HG02678 (cell line): Measurements from ENCODE around the gene LIAS.
A peak's percentile ranks its signal among the peaks of the same experiment; 100 is the strongest.
"Not testable (repeated sequence)": the region's sequence is repeated elsewhere in the genome, so short reads cannot be mapped to it uniquely, and the experiment has no call there.

Experiments used
- ATAC-seq: cut with Tn5 transposase; IDR thresholded peaks from one replicate; pipeline ENCODE4 v1.9.1; 2021; ENCODE audit warnings: mild to moderate bottlenecking, moderate library complexity; ENCODE audit not compliant: unreplicated experiment

The LIAS gene

DNA sequence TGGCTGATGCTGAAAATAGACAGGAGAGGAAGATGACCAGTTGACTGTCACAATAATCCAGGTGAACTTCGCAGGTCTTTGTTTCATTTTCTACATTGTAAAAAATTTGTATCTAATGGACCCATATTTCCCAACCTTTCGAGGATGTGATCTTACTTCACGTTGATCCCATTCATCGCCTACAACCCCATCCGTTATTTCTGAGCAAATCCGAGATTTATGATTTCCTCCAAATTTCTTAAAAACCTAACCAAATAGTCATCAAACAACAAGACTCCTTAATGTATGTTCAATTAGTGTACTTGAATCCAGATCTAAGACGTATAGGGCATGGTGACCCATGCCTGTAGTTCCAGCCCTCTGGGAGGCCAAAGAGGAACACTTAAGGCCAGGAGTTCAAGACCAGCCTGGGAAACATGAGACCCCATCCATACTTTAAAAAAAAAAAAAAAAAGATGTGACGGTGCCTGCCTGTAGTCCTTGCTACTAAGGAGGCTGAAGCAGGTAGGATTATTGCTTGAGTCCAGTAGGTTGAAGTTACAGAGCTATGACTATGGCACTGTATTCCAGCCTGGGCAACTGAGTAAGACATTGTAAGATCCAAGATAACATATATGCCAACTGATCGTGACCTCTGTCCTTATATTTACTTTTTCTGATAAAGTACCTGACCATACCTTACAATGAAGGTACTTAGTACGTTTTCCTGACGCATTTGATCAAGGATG, 5.8 kb upstream of the LIAS start:
- no peak for ATAC-seq

DNA sequence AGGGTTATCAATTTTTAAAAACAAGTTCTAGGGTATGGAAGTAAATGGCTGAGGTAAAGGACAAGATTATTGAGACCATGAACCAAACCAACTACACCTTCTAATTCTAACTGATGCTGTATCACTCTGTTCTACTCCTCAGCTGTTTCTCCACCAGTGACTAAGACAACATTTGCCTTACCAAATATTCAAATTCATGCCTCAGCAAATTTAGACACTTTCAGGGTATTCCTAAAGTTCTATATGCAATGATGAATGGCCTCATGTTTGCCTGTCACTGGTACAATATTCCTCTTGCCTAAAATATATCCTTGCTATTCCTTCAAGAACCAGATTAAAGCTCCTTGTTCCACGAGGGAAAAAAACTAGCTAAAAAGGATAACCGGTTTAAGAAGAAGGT, 5.1 kb upstream of the LIAS start:
- ATAC-seq, result no peak

DNA sequence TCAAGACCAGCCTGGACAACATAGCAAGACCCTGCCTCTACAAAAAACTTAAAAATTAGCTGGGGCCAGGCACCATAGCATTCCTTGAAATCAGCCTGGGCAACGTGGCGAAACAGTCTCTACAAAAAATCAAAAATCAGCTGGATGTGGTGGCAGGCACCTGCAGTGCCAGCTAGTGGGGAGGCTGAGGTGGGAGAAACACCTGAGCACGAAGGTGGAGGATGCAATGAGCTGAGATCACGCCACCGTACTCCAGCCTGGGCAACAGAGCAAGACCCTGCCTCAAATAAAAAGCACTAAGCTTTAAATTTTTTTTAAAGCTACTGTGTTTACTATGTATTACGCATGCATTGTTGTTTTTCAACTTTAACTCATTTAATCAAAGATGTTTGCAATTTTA, 3.4 kb upstream of the LIAS start:
- no peak for ATAC-seq

GRCh38 chr4:39456946-39457763, 1.7 kb upstream of the LIAS start:
- no peak for ATAC-seq

DNA sequence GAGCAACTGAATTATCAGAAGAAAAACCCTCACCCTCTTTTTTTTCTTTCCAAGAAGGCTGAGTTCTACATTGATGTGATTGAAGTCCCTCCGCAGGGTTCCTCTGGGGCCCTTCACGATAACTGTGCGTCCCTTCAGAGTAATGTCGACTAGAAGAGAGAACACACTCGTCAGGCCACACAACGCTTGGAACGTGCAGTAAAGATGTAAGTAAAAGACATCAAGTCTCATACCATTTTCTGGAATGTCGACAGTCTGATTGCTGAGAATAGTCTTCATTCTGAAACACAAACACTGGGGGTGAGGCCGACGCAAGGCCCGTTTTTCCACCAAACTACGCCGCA, 723 bp upstream of the LIAS start:
- not testable (repeated sequence) for ATAC-seq

GRCh38 chr4:39464886-39465501, 6.1 kb downstream of the LIAS start:
- no peak for ATAC-seq

DNA sequence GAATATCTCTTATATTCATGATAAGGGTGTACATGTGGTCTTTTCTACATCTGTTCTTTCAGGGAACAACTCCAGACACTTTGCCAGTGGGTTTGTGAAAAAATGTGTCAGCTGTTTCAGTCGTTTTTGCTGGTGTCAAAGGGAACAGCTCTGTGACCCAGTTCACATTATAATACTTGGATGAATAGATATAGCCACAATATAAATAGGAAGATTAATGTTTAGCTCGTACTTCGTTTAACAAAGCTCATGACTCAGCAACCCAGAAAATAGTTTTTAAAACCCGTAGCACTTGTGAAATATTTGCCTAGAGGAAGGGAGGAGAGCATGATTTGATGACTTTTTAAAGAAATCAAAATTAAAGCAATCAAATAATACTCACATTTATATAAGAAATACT, 7.9 kb downstream of the LIAS start:
- ATAC-seq, result no peak

DNA sequence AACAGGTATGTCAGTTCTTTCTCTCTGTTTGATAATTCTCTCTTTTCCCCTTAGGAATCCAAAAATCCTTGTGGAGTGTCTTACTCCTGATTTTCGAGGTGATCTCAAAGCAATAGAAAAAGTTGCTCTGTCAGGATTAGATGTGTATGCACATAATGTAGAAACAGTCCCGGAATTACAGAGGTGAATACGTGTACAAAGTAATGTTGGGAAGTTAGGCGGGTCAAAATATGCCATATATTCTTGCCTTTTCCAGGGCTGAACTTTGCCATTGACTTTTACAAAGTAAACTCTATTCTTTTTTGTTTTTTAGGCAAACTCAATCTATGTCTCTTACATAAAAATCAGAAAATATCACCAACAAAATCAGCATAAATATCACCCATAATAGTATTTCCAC, 8.6 kb downstream of the LIAS start:
- ATAC-seq, result no peak

- peak; percentile 75 for ATAC-seq
Observed at GRCh38 chr4:39469429-39470077, 10.7 kb downstream of the LIAS start.

GRCh38 chr4:39470402-39470801, 11.5 kb downstream of the LIAS start:
- ATAC-seq, result no peak

DNA sequence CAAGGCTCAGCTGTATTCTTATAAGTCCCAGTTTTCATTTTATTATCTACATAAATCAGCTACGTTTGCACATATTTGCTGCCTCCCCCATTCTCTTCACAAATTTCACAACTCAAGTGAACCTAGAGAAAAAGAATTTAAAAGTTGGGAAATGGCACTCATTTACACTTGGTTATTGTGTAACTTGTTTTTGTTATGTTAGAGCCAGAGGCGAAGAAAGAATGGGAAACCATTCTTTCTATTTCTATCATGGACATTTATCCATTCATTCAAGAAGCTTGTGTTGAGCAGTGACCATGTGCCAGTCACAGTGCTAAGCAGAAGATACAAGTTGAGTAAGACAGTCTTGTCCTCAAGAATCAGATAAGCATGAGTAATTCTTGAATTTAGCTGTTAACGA, 13.5 kb downstream of the LIAS start:
- ATAC-seq, result no peak

- ATAC-seq, result no peak
Observed at GRCh38 chr4:39476187-39476895, 17.5 kb downstream of the LIAS start.

DNA sequence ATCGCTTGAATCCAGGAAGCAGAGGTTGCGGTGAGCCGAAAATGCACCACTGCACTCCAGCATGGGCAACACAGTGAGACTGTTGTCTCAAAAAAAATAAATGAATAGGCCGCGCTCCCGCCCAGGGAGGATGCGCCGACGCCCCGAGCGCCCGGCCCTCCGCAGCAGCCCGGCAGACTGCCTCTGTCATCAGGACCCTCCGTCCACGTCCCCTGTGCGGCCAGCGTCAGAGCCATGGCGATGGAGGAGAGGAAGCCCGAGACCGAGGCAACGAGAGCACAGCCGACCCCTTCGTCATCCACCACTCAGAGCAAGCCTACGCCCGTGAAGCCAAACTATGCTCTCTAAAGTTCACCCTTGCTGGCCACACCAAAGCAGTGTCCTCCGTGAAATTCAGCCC, 21.4 kb downstream of the LIAS start:
- no peak for ATAC-seq

DNA sequence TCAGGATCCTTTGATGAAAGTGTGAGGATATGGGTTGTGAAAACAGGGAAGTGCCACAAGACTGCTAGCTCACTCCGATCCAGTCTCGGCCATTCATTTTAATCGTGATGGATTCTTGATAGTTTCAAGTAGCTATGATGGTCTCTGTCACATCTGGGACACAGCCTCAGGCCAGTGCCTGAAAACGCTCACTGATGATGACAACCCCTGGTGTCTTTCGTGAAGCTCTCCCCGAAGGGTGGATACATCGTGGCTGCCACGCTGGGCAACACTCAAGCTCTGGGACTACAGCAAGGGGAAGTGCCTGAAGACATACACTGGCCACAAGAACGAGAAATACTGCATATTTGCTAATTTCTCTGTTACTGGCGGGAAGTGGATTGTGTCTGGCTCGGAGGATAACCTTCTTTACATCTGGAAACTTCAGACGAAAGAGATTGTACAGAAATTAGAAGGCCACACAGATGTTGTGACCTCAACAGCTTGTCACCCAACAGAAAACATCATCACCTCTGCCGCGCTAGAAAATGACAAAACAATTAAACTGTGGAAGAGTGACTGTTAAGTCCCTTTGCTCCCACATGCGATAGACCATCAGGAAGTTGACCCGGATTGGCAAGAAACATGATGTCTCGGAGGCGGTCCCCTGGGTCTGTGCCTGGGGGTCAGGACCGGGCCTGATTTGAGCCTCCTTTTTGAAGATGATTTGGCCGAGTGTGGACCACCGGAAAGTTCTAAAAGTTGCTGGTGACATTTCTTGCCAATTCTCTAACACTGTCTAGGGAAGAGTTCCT, 22.2 kb downstream of the LIAS start:
- no peak for ATAC-seq

GRCh38 chr4:39484582-39485272, 25.9 kb downstream of the LIAS start:
- no peak for ATAC-seq

DNA sequence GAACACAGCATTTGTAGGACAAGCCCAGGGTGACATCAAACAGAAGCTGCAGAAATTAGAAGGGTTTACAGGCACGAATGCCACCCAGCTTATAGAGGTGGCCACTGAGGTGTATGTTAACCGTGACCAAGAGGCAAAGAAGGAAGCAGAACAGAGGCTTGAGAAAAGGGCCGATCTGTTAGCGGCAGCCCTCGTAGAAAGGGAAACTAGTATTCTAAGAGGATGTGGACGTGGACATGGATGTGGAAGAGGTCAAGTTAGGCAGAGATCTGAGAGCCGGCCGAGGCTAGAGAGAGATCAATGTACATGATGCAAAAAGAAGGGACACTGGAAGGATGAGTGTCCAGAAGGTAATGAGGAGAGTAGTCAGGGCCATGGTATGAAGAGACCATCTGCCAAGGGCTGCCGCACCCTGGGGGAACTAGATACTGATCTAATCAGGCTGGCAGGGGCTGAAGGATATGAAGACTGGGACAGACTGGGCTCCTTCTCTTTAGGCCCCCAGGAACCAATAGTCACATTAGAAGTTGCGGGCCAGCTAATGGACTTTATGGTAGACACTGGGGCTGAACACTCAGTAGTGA, 27.5 kb downstream of the LIAS start:
- no peak for ATAC-seq

GRCh38 chr4:39490322-39490721, 31.5 kb downstream of the LIAS start:
- no peak for ATAC-seq

DNA sequence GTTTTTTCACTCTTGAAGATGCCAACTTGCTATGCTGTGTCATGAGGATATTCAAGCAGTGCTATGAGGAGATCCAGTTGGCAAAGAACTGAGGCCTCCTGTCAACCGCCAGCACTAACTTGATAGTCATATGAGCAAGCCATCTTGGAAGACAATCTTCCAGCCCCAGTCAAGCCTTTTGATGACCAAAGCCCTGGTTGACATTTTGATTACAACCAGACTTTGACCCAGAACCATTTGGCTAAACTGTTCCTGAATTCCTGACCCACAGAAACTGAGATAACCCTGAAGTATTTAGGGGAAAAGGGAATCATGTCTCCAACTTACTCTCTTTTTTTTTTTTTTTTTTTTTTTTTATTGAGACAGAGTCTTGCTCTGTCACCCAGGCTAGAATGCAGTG, 35.5 kb downstream of the LIAS start:
- ATAC-seq, result no peak
